ENCODE results near the gene NKD2.

GRCh38 chr5:1060535-1060981, 52.0 kb downstream of the NKD2 start:
- TF ChIP-seq CTCF (IDR thresholded peaks at IDR 0.05) (no peak), POLR2A (IDR thresholded peaks at IDR 0.05) (no peak)

All from adrenal gland (tissue), 5 donors.